GM21576 (cell line): ENCODE data around the gene NT5E.

Experiments
- ATAC-seq: cut with Tn5 transposase; IDR thresholded peaks from one replicate; pipeline ENCODE4 v1.9.1; 2021; ENCODE audit warnings: mild to moderate bottlenecking, moderate library complexity; ENCODE audit not compliant: unreplicated experiment

Gene NT5E

DNA sequence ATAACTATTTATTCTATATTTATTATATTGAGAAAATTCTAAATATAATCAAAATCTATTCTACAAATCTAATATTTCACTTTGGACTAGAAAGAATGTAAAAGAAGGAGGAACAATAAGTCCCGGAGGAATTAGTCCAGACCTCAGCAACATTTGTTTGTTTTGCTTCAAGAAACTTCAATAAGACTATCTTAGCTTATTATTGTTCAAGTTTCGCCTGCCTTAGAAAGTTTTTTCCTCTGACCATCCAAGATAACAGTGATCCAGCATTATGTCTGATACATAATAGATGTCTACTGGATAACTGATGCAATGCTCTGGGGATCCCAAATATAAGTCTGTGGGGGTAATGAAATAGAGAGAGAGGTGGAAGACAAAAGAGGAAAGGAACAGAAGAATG is 28.7 kb upstream of the NT5E start:
- no peak for ATAC-seq

DNA sequence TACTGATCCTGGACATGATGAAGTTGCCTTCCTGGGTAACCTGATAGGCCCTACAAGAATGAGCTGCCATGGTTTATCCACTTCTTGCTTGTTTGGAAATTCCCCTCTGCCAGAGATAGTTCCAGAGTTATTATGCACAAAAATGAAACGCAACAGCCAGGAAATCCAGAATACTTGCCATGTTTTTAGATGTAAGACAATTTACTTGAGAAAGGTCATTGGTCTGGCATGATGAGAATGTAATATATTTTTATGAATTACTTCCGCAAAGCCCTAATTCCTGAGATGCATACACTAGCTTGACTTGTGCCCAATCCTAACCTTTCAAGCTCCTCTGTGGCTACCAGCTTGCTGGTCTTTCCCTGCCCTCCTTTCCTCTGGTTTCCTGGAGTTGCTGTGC is 27.9 kb upstream of the NT5E start:
- ATAC-seq = no peak

DNA sequence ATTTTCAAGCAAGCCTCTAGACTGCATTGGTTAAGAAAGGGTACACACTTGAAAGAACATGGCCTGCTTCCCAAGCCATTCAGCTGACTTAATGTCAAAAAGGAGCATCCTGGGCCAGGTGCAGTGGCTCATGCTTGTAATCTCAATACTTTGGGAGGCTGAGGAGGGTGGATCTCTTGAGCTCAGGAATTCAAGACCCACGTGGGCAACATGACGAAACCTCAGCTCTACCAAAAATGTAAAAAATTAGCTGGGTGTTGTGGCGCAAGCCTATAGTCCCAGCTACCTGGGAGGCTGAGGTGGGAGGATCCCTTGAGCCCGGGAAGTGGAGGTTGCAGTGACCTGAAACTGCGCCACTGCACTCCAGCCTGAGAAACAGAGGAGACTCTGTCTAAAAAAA is 26.9 kb upstream of the NT5E start:
- no peak for ATAC-seq

DNA sequence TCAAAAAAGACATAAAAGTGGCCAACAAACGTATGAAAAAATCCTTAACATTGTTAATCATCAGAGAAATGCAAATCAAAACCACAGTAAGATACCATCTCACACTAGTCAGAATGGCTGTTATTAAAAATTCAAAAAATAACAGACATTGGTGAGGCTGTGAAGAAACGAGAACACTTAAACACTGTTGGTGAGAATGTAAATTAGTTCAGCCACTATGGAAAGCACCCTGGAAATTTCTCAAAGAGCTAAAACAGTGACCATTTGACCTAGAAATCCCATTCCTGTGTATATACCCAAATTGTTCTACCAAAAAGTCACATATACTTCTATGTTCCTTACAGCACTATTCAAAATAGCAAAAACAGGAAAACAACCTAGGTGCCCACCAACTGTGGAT is 24.9 kb upstream of the NT5E start:
- no peak for ATAC-seq

DNA sequence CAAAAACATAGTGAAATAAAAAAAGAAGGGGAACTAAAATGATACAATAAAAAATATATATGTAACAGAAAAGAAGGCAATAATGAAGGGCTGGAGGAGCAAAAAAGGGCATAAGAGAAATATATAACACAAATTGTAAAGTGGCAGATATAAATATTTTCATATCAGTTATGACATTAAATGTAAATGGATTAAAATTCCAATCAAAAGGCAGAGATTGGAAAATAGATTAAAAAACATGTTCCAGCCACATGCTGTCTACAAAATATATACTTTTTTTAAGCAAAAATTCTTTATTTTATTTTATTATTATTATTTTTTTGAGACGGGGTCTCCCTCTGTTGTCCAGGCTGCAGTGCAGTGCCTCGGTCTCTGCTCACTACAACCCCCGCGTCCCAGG is 23.9 kb upstream of the NT5E start:
- no peak for ATAC-seq

DNA sequence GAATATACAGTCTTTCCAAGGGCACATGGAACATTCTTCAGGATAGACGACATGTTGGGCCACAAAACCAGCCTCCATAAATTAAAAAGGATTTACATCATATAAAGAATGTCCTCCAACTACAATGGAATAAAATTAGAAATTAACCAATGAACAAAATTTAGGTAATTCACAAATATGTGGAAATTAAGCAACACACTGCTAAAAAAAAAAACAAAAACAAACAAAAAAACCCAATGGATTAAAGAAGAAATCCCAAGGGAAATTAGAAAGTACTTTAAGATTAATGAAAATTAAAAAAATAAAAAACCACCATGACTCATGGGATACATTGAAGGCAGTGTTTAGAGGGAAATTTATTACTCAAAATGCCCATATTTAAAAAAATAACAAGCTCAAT is 21.4 kb upstream of the NT5E start:
- no peak for ATAC-seq

DNA sequence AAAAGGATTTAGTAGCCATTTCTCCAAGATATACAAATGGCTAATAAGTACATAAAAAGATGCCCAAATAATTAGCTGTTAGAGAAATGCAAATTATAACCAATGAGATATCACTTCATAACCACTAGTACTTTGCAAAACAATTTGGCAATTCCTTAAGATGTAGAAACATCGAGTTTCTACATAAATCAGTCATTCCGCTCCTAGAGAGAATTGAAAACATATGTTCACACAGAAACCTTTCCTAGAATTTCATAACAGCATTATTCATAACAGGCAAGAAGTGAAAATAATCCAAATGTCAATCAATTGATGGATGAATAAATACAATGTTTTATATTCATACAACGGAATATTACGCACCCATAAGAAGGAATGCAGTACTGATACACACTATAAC is 20.5 kb upstream of the NT5E start:
- ATAC-seq = no peak

DNA sequence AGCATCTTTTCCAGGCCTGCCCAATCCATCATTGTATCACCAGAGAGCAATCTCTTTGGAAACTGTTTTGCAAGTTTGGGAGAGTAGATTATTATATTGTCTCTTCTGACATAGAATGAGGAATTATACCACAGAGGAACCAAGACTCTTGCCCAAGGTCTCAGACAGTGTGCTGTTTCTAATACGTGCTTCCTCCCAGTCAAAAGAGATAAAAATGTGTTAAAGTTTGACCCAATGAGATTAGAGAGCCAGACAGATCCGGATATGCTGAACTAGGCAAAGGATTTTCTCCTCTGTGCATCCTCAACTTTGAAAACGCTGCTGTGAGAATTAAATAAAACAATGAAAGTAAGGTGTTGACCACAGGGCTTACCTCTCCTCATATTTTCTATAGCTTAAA is 18.6 kb upstream of the NT5E start:
- no peak for ATAC-seq

DNA sequence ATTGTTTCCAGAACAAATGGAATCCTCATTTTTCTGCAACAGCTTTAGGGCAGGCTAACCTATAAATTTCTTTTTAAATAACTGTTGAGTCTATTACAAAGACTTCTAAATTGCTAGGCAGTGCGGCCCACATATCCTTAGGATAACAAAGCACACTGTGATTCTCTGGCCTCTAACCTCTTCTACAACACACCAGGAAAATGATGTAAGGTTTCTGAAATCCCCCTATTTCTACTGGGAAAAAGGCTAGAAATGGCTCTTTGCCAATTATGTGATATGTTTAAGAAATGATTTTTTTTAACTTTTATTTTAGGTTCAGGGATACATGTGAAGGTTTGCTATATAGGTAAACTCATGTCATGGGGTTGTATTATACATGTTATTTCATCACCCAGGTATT is 17.3 kb upstream of the NT5E start:
- no peak for ATAC-seq

DNA sequence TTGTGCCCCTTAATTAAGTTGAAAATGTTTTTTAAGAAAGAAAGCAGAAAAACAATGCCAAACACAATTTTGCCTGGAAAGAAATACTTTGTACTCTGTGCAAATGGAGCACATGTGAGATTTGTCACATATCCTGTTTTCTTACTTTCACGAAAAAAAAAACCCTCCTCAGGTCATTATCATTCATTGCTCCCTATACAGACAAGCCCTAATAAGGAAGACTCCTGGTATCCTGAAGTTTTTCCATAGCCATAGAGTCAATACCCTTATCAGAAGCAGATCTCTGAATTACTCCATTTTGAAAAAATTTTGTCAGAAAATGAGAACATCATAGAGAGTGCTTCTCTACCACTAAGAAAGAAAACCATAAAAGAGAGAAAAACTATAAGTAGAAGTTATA is 14.0 kb upstream of the NT5E start:
- no peak for ATAC-seq

DNA sequence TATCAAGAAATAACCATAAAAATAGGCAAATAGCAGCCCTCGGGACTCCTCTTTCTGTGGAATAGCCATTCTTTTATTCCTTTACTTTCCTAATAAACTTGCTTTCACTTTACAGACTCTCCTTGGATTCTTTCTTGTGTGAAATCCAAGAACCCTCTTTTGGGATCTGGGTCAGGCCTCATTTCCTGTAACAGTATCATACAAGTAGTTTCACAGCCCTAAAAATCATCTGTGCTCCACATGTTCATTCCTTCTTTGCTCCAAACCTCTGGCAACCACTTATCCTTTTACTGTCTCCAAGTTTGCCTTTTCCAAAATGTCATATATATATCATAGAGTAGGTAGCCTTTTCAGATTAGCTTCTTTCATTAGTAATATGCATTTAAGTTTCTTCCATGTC is 13.5 kb upstream of the NT5E start:
- no peak for ATAC-seq

DNA sequence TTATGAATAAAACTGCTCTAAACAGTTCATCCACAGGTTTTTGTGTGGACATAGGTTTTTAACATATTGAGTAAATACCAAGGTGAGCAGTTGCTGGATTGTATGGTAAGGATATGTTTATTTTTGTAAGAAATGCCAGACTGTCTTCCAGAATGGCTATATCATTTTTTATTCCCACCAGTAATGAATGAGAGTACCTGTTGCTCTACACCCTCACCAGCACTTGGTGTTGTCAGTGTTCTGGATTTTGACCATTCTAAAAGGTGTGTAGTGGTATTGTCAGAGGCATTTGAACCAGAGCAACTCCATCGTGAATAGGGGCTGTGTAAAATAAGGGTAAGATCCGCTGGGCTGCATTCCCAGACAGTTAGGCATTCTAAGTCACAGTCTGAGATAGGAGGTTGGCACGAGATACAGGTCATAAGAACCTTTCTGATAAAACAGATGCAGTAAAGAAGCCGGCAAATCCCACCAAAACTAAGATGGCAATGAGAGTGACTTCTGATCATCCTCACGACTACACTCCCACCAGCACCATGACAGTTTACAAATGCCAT is 12.9 kb upstream of the NT5E start:
- no peak for ATAC-seq

DNA sequence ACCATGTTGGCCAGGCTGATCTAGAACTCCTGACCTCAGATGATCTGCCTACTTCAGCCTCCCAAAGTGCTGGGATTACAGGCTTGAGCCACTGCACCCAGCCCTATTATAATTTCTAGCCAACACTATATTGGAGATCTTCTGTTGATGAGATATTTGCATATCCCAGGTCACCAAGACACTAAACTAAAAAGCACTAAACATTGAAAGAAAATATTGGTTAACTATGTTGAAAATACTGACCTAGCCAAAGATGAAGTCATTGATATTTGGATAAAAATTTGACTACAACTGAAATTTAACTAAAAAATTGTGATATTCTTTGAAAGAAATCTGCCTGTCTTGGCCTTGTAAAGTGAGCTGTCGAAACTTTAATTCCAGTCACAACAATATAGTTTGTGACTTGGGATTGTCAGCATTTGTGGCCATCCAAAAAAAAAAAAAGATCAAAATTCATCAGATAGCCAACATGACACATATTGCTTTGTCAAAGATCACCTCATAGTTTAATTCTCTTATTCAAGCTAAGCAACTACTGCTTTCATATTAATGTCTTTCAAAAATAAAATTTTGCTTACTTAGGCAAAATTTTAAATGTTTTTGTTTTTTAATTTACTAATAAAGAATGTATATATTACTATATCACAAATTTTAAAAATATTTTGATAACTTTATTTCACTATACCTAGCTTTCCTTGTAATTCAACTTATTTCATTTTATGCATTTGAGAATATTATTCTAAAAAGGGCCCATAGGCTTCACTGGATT is 6.3 kb upstream of the NT5E start:
- ATAC-seq = no peak

DNA sequence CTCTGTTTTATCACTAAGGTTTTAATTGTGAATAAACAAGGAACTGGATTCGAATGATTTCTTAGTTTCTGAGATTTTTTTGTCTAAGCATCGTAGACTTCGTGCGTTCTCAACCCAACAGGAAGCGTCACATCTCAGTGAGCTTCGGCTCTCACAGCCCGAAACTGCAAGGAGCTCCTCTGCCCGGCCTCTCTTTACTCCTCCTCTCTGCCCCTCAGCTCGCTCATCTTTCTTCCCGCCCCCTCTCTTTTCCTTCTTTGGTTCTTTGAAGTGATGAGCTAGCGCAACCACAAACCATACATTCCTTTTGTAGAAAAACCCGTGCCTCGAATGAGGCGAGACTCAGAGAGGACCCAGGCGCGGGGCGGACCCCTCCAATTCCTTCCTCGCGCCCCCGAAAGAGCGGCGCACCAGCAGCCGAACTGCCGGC is 480 bp upstream of the NT5E start:
- ATAC-seq = peak; percentile 76

DNA sequence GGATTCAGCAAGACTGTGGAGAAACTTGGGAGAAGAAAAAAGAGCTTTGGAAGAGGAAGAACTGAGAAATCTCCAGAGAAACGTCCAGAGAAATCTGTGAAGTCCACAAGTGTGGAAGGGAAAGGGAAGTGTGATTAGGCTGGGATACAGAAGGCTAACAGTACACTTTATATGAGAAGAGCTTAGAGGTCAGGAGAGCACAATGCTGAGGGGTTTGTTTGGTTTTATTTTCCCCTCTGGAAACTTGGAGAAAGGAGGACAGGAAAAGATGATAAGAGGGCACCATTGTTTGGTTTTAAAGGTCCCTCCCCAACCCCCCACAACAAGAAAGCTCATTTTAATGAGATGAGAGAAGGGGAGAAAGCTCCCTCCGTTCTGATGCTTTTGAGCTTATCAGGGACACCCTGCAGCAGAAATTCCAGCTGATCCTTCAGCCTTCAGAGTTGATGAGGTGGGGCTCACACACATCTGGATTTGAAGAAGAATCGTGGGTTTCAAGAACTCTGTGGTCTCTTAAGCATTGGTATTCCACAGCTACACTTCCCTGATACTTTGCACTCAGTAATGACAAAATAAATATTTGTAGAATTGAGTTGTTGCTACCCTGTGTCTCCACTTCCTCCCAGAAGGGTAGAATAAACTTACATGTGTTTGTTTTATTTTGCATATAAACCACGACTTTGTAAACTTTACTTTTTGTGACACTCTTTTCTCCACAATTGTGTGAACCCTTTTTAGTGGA is 1.9 kb downstream of the NT5E start:
- no peak for ATAC-seq

DNA sequence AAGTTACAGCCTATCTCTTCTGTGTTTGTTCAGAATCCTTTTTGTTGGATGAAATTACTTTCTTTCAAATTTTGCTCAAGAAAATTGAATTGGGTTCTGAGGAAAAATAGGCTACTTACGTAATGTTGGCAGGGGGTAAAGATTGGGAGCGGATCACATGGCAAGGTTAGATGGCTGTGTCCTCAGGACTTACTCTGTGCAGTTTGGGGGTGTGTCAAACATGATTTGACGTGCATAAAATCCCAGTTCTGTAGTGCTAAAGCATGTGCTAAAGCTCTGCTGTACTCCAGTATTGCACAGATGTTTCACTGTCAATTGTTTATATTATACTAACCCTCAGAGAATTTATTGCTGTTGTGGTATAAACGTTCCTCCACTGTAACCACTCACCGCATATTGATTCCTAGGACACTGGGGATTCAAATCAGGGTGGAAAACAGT is 2.6 kb downstream of the NT5E start:
- no peak for ATAC-seq

DNA sequence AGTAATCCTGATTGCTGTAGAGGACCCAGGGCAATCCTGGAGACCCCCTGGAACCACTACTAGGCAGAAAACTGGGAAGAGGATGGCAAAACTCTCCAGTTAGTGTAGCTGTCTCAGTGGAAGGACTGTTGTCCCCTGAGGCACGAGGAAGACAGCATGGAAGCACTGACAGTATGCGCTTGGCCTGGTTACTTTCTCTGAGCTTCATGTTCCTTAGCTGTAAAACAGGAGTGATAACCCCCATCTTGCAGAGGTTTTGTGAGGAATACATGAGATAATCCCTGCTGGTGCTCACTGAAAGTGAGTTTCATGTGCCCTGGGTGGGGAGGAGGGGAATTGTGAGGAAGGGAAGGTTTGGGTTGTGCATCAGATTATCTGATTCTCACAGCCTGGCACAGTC is 3.2 kb downstream of the NT5E start:
- no peak for ATAC-seq

DNA sequence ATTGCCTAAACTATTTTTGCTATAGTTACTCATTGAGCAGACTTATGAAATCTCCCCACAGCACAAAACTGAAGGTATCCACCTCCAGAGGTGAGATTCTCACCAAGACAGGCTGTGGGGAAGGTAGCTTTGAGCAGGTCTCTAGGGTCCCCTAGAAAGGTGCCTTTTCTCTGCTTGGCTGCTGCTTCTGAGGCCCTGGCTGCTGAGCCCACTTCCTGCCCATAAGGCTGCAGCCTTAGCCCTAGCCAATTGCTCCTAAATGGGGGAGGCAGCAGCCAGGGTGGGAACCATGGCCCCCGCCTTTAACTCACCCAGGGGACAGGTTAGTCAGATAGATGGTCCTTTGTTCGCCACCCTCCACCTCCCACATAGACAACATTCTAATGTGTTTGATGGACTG is 3.6 kb downstream of the NT5E start:
- no peak for ATAC-seq

DNA sequence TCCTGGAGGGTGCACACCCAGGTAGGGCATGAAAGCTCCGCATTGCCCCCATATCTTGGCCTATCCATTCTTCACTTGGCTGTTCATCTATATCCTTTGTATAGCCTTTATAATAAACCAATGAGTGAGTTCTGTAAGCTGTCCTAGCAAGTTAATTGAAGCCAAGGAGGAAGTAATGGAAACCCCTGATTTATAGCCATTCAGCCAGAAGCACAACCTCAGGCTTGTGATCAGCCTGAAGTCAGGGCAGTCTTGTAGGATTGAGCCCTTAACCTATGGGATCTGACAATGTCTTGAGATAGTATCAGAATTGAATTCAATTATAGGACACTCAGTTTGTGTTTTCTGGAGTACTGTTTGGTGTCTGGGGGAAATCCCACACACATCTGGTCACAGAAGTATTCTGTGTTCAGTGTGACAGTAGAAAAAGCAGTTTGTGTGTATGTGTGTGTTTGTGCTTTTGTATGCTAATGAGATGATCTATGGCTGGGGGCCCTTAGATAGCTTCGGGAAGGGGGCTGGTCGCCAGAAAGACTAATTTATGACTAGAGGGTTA is 5.7 kb downstream of the NT5E start:
- no peak for ATAC-seq

DNA sequence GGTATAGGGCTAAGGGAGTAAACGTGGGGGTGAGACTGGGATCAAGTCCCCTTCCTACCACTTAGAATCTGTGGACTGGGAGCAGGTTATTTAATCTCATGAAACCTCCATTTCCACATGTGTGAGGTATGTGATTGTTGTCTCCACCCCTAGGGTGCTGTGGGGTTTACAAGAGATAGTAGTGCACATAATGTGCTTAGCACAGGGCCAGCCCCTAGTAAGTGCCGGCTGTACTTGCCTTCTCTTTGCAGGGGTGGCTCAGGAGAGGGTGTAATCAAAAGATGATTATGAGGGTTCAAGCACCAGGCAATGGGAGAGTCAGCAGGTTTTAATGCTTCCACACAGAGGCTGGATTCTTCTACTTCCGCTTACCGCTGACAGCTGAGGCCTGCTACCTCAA is 6.9 kb downstream of the NT5E start:
- ATAC-seq = no peak

DNA sequence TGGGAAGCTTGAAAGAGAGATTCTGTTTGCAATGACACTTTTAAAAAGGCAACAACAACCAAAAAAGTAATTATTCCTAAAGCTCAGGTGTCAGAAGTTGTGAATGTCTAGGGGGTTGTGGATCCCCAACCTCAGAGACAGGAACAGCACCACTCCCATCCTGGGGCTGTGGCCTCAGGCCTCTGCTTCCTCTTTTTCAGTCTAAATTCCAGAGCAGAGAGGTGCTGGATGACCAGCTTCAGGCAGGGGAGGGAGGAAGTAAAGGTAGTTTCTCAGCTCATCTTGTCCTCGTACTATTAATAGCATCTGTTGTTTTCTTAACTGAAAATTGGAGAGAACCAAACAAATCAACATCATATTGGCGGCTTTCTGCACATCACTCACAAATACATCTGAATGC is 8.3 kb downstream of the NT5E start:
- no peak for ATAC-seq

DNA sequence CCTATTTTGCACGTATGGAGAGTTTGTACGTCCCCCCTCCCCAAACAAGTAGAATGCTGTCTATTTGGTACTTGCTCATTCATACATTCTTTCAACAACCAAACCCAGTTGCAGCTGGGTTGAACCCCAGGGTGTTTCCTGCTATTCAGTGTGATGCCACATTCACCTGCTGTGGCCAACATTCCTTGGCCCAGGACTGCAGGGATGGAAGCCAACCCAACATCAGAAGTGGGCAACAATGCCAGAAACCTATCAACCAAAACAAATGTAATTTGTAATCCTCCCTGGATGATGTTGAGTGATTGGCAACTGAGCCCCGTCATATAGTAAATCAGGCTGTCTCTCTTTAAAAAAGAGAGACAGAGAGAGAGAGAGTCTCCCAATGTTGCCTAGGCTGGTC is 8.9 kb downstream of the NT5E start:
- no peak for ATAC-seq
